Activated T-cell treated with anti-CD3 and anti-CD28 coated beads, Interleukin-2, amount 50 U/mL, for 72 hours (primary cell): ENCODE measurements around the gene TDRD10. TPM values are rescaled to one million over a fixed set of nuclear protein-coding genes. Genes with fewer than 3 reads are reported as not detected.

Experiments
- ATAC-seq, 2 donors: fragments of 150-1000 bp; cut with Tn5 transposase; replicated peaks in 1 of 2; 2 replicates each; pipeline ENCODE4 v1.10.0; 2021; ENCODE audit warnings: moderate library complexity in 2 of 2, mild to moderate bottlenecking in 1 of 2
- DNase-seq, 2 donors: peaks; one replicate each; pipeline ENCODE4 v3.0.0; 2021 to 2022; ENCODE audit warnings: mixed read lengths in 1 of 2
- H3K27ac Mint-ChIP-seq: one replicate; pipeline ENCODE4 v1.8.0; 2022; ENCODE audit warnings: mild to moderate bottlenecking, moderate library complexity, mixed read lengths
- H3K27me3 Mint-ChIP-seq: one replicate; pipeline ENCODE4 v1.8.0; 2022; ENCODE audit warnings: low read depth, mixed read lengths
- H3K36me3 Mint-ChIP-seq, 2 donors: one replicate each; pipeline ENCODE4 v1.8.0; 2022; ENCODE audit warnings: mixed read lengths in 2 of 2, mild to moderate bottlenecking in 1 of 2; ENCODE audit not compliant: insufficient read depth in 2 of 2
- H3K4me1 Mint-ChIP-seq: one replicate; pipeline ENCODE4 v1.8.0; 2022; ENCODE audit warnings: low read depth, mixed read lengths
- H3K4me3 Mint-ChIP-seq, 2 donors: one replicate each; pipeline ENCODE4 v1.8.0; 2022; ENCODE audit warnings: mild to moderate bottlenecking in 2 of 2, mixed read lengths in 2 of 2, moderate library complexity in 2 of 2
- H3K9me3 Mint-ChIP-seq, 2 donors: one replicate each; pipeline ENCODE4 v1.8.0; 2022; ENCODE audit warnings: mixed read lengths in 2 of 2
- total RNA-seq, 2 donors: library from RNA; stranded (reverse); gene quantifications; one replicate each; pipeline ENCODE4 v1.2.3, GENCODE V29; 2022

The TDRD10 gene
- total RNA-seq, 2 donors from 2014 or later, result 0.86 TPM; not detected in 1

GRCh38 chr1:154584267-154584994, 82.4 kb downstream of the TDRD10 start:
- H3K27me3 Mint-ChIP-seq, result no peaks in the 10 kb centered on the region
- H3K9me3 Mint-ChIP-seq, result no peaks in the 10 kb centered on the region
- no peaks in the 10 kb centered on the region for H3K4me1 Mint-ChIP-seq
- peaks cover 19 to 50% of the 10 kb centered on the region in 2 donors for H3K36me3 Mint-ChIP-seq
- no peak for DNase-seq
- H3K4me3 Mint-ChIP-seq, result no peak overlapping the region
- no peak for ATAC-seq
- H3K27ac Mint-ChIP-seq, result peak overlapping the region; percentile 18

- Mint-ChIP-seq H3K27ac (no peak overlapping the region), H3K4me3 (no peak overlapping the region), H3K27me3 (no peaks in the 10 kb centered on the region), H3K4me1 (peaks cover 2% of the 10 kb centered on the region), H3K36me3 (peaks cover 20 to 56% of the 10 kb centered on the region in 2 donors), H3K9me3 (no peaks in the 10 kb centered on the region)
- DNase-seq (no peak), ATAC-seq (no peak)
Measured at GRCh38 chr1:154586231-154586630, 84.2 kb downstream of the TDRD10 start.

- H3K27ac Mint-ChIP-seq, result no peak overlapping the region
- H3K27me3 Mint-ChIP-seq, result no peaks in the 10 kb centered on the region
- peaks cover 4% of the 10 kb centered on the region for H3K4me1 Mint-ChIP-seq
- no peak overlapping the region for H3K4me3 Mint-ChIP-seq
- no peak for ATAC-seq
- H3K36me3 Mint-ChIP-seq, result peaks cover 20 to 56% of the 10 kb centered on the region in 2 donors
- no peaks in the 10 kb centered on the region for H3K9me3 Mint-ChIP-seq
- DNase-seq, result no peak
Measured at GRCh38 chr1:154586641-154587040, 84.6 kb downstream of the TDRD10 start.

- H3K27ac Mint-ChIP-seq, result no peak overlapping the region
- H3K27me3 Mint-ChIP-seq, result no peaks in the 10 kb centered on the region
- H3K9me3 Mint-ChIP-seq, result no peaks in the 10 kb centered on the region
- DNase-seq (no peak), ATAC-seq (peak in 1 of 2 donors; percentile 36)
- peaks cover 4% of the 10 kb centered on the region for H3K4me1 Mint-ChIP-seq
- H3K4me3 Mint-ChIP-seq, result no peak overlapping the region
- H3K36me3 Mint-ChIP-seq, result peaks cover 26 to 62% of the 10 kb centered on the region in 2 donors
Measured at GRCh38 chr1:154589780-154590179, 87.8 kb downstream of the TDRD10 start.

GRCh38 chr1:154590756-154591155, 88.7 kb downstream of the TDRD10 start:
- Mint-ChIP-seq H3K27ac (peak overlapping the region; percentile 16), H3K36me3 (peaks cover 19 to 58% of the 10 kb centered on the region in 2 donors), H3K4me1 (peaks cover 4% of the 10 kb centered on the region), H3K4me3 (no peak overlapping the region), H3K9me3 (no peaks in the 10 kb centered on the region), H3K27me3 (no peaks in the 10 kb centered on the region)
- no peak for ATAC-seq
- no peak for DNase-seq

- ATAC-seq (no peak), DNase-seq (no peak)
- no peak overlapping the region for H3K27ac Mint-ChIP-seq
- H3K4me1 Mint-ChIP-seq, result peaks cover 4% of the 10 kb centered on the region
- peaks cover 19 to 54% of the 10 kb centered on the region in 2 donors for H3K36me3 Mint-ChIP-seq
- H3K4me3 Mint-ChIP-seq, result no peak overlapping the region
- no peaks in the 10 kb centered on the region for H3K27me3 Mint-ChIP-seq
- no peaks in the 10 kb centered on the region for H3K9me3 Mint-ChIP-seq
Measured at GRCh38 chr1:154591206-154591605, 89.2 kb downstream of the TDRD10 start.

GRCh38 chr1:154593390-154593789, 91.4 kb downstream of the TDRD10 start:
- no peak for DNase-seq
- no peaks in the 10 kb centered on the region for H3K9me3 Mint-ChIP-seq
- no peaks in the 10 kb centered on the region for H3K27me3 Mint-ChIP-seq
- no peak overlapping the region for H3K27ac Mint-ChIP-seq
- no peak overlapping the region for H3K4me3 Mint-ChIP-seq
- peaks cover 10% of the 10 kb centered on the region for H3K4me1 Mint-ChIP-seq
- no peak for ATAC-seq
- H3K36me3 Mint-ChIP-seq, result peaks cover 26 to 54% of the 10 kb centered on the region in 2 donors

- ATAC-seq, result no peak
- Mint-ChIP-seq H3K4me1 (peaks cover 19% of the 10 kb centered on the region), H3K27me3 (no peaks in the 10 kb centered on the region), H3K4me3 (no peak overlapping the region), H3K9me3 (no peaks in the 10 kb centered on the region), H3K36me3 (peaks cover 22 to 46% of the 10 kb centered on the region in 2 donors), H3K27ac (peak overlapping the region; percentile 15)
- DNase-seq, result no peak
Measured at GRCh38 chr1:154594811-154595210, 92.8 kb downstream of the TDRD10 start.

- no peak for DNase-seq
- peak in 1 of 2 donors; percentile 65 for ATAC-seq
- Mint-ChIP-seq H3K9me3 (no peaks in the 10 kb centered on the region), H3K36me3 (peaks cover 22 to 42% of the 10 kb centered on the region in 2 donors), H3K27ac (no peak overlapping the region), H3K4me3 (no peak overlapping the region), H3K27me3 (no peaks in the 10 kb centered on the region), H3K4me1 (peaks cover 27% of the 10 kb centered on the region)
Measured at GRCh38 chr1:154595621-154596020, 93.6 kb downstream of the TDRD10 start.

Other genes with a start within 250 kb of the TDRD10 start
- 100 to 1,000 TPM; 306 to 310 TPM for gene HAX1, start 229.6 kb upstream of the TDRD10 start, total RNA-seq
- not detected for gene AQP10, start 181.1 kb upstream of the TDRD10 start, total RNA-seq
- gene ATP8B2, start 176.7 kb upstream of the TDRD10 start, total RNA-seq, result 10 to 100 TPM; 37.4 to 52.6 TPM
- gene IL6R, start 96.9 kb upstream of the TDRD10 start, total RNA-seq, result 10 to 100 TPM in 1 of 2 donors, 1 to 10 TPM in 1; 5.7 to 12.6 TPM
- under 1 TPM; 0.19 to 0.49 TPM for gene SHE, start 193 bp downstream of the TDRD10 start, total RNA-seq
- 100 to 1,000 TPM in 1 of 2 donors, 10 to 100 TPM in 1; 99.6 to 102 TPM for gene UBE2Q1, start 56.4 kb downstream of the TDRD10 start, total RNA-seq
- gene CHRNB2, start 65.6 kb downstream of the TDRD10 start, total RNA-seq, result under 1 TPM in 1 of 2 donors, not detected in 1; 0.05 TPM
- 100 to 1,000 TPM; 257 to 305 TPM for gene ADAR, start 106.0 kb downstream of the TDRD10 start, total RNA-seq